ENCODE data around the gene EGFR.

Gene EGFR

GRCh38 chr7:55108818-55109217 lies 90.0 kb downstream of the EGFR start:
- Histone ChIP-seq H4K20me1 (ENCODE audit: insufficient read depth, low read length) (no peaks in the 10 kb centered on the region), H3K4me3 (ENCODE audit: low read length) (no peak overlapping the region), H3K27me3 (ENCODE audit: low read depth, low read length) (peaks cover 81% of the 10 kb centered on the region), H2AFZ (ENCODE audit: low read depth, low read length) (no peak overlapping the region), H3K9me3 (ENCODE audit: insufficient read depth, low read length) (no peaks in the 10 kb centered on the region), H3K79me2 (ENCODE audit: low read length) (no peaks in the 10 kb centered on the region), H3K4me2 (ENCODE audit: low read length) (peak overlapping the region; percentile 8; the same call in 1 of the 2 replicates), H3K4me1 (ENCODE audit: low read length) (peaks cover 34% of the 10 kb centered on the region), H3K27ac (ENCODE audit: low read length) (no peak overlapping the region), H3K36me3 (replicated peaks; ENCODE audit: low read depth, low read length) (no peaks in the 10 kb centered on the region), H3K9ac (ENCODE audit: low read length) (no peak overlapping the region)
- TF ChIP-seq CTCF (IDR thresholded peaks at IDR 0.05; ENCODE audit: low read depth, low read length) (no peak), EZH2phosphoT487 (IDR thresholded peaks at IDR 0.05; ENCODE audit: low read depth) (no peak)

GRCh38 chr7:55109404-55110167 lies 90.8 kb downstream of the EGFR start:
- H4K20me1 ChIP-seq (ENCODE audit: insufficient read depth, low read length) = no peaks in the 10 kb centered on the region
- H3K4me3 ChIP-seq (ENCODE audit: low read length) = no peak overlapping the region
- no peaks in the 10 kb centered on the region for H3K36me3 ChIP-seq (replicated peaks; ENCODE audit: low read depth, low read length)
- no peaks in the 10 kb centered on the region for H3K9me3 ChIP-seq (ENCODE audit: insufficient read depth, low read length)
- H3K27ac ChIP-seq (ENCODE audit: low read length) = no peak overlapping the region
- H3K4me1 ChIP-seq (ENCODE audit: low read length) = peaks cover 34% of the 10 kb centered on the region
- H2AFZ ChIP-seq (ENCODE audit: low read depth, low read length) = no peak overlapping the region
- no peak overlapping the region for H3K4me2 ChIP-seq (ENCODE audit: low read length)
- no peak for TF ChIP-seq CTCF (IDR thresholded peaks at IDR 0.05; ENCODE audit: low read depth, low read length)
- TF ChIP-seq EZH2phosphoT487 (IDR thresholded peaks at IDR 0.05; ENCODE audit: low read depth) = no peak
- no peak overlapping the region for H3K9ac ChIP-seq (ENCODE audit: low read length)
- H3K27me3 ChIP-seq (ENCODE audit: low read depth, low read length) = peaks cover 74% of the 10 kb centered on the region
- no peaks in the 10 kb centered on the region for H3K79me2 ChIP-seq (ENCODE audit: low read length)

- Histone ChIP-seq H4K20me1 (ENCODE audit: insufficient read depth, low read length) (no peaks in the 10 kb centered on the region), H3K27ac (ENCODE audit: low read length) (no peak overlapping the region), H3K4me3 (ENCODE audit: low read length) (peak overlapping the region; percentile 63), H3K9me3 (ENCODE audit: insufficient read depth, low read length) (no peaks in the 10 kb centered on the region), H3K4me2 (ENCODE audit: low read length) (peak overlapping the region; percentile 82), H3K79me2 (ENCODE audit: low read length) (no peaks in the 10 kb centered on the region), H3K4me1 (ENCODE audit: low read length) (peaks cover 34% of the 10 kb centered on the region), H2AFZ (ENCODE audit: low read depth, low read length) (peak overlapping the region; percentile 39; the same call in 1 of the 2 replicates), H3K9ac (ENCODE audit: low read length) (peak overlapping the region; percentile 23), H3K36me3 (replicated peaks; ENCODE audit: low read depth, low read length) (no peaks in the 10 kb centered on the region), H3K27me3 (ENCODE audit: low read depth, low read length) (peaks cover 66% of the 10 kb centered on the region)
- no peak for TF ChIP-seq EZH2phosphoT487 (IDR thresholded peaks at IDR 0.05; ENCODE audit: low read depth)
- no peak for TF ChIP-seq CTCF (IDR thresholded peaks at IDR 0.05; ENCODE audit: low read depth, low read length)
Observed at GRCh38 chr7:55110282-55110992, 91.6 kb downstream of the EGFR start.

GRCh38 chr7:55110993-55111361 lies 92.2 kb downstream of the EGFR start:
- Histone ChIP-seq H3K27me3 (ENCODE audit: low read depth, low read length) (peaks cover 62% of the 10 kb centered on the region), H3K27ac (ENCODE audit: low read length) (no peak overlapping the region), H3K4me3 (ENCODE audit: low read length) (peak overlapping the region; percentile 63), H3K9me3 (ENCODE audit: insufficient read depth, low read length) (no peaks in the 10 kb centered on the region), H3K79me2 (ENCODE audit: low read length) (no peaks in the 10 kb centered on the region), H3K36me3 (replicated peaks; ENCODE audit: low read depth, low read length) (no peaks in the 10 kb centered on the region), H3K4me2 (ENCODE audit: low read length) (peak overlapping the region; percentile 82), H3K4me1 (ENCODE audit: low read length) (peaks cover 34% of the 10 kb centered on the region), H2AFZ (ENCODE audit: low read depth, low read length) (peak overlapping the region; percentile 39; the same call in 1 of the 2 replicates), H4K20me1 (ENCODE audit: insufficient read depth, low read length) (no peaks in the 10 kb centered on the region), H3K9ac (ENCODE audit: low read length) (peak overlapping the region; percentile 23)
- no peak for TF ChIP-seq EZH2phosphoT487 (IDR thresholded peaks at IDR 0.05; ENCODE audit: low read depth)
- no peak for TF ChIP-seq CTCF (IDR thresholded peaks at IDR 0.05; ENCODE audit: low read depth, low read length)
